Naive thymus-derived CD4-positive, alpha-beta T cell (primary cell): ENCODE measurements around the gene CDH4. TPM values are rescaled to one million over a fixed set of nuclear protein-coding genes. Genes with fewer than 3 reads are reported as not detected.

Source experiments
- ATAC-seq: fragments of 150-1000 bp; cut with Tn5 transposase; 2 replicates; pipeline ENCODE4 v1.10.0; 2021; ENCODE audit warnings: mild to moderate bottlenecking, moderate library complexity
- CTCF ChIA-PET: fragments of 350-600 bp; sonication (Branson Sonifier 250); formaldehyde crosslinking; loops from one replicate; lab custom pipeline; 2021; ENCODE audit warnings: antibody characterized with exemption; lab: Charles Lee
- POLR2A ChIA-PET: fragments of 350-600 bp; sonication (Branson Sonifier 250); formaldehyde crosslinking; loops from one replicate; lab custom pipeline; 2021; ENCODE audit warnings: antibody characterized with exemption, inconsistent platforms; lab: Charles Lee
- DNase-seq, 9 donors: peaks; one replicate each; pipeline versions ENCODE4 v3.0.0 to v3.0.0-alpha.2; 2020 to 2022; ENCODE audit warnings: mixed read lengths in 1 of 9
- H3K27ac ChIP-seq: one replicate; pipeline ENCODE4 v1.7.0; 2013; ENCODE audit warnings: mild to moderate bottlenecking, low read depth, low read length, moderate library complexity
- H3K27me3 ChIP-seq, 2 donors: one replicate each; pipeline ENCODE4 v1.7.0; 2013; ENCODE audit warnings: low read length in 2 of 2, mild to moderate bottlenecking in 2 of 2, moderate library complexity in 2 of 2; ENCODE audit not compliant: control insufficient read depth in 2 of 2, insufficient read depth in 2 of 2
- H3K36me3 ChIP-seq, 3 experiments: 1 replicate in 2 of 3; 2 replicates in 1 of 3; pipeline ENCODE4 v1.7.0; 2013; ENCODE audit warnings: low read length in 3 of 3, mild to moderate bottlenecking in 3 of 3, moderate library complexity in 1 of 3; ENCODE audit not compliant: insufficient read depth in 3 of 3, control insufficient read depth in 2 of 3
- H3K4me1 ChIP-seq, 2 donors: one replicate each; pipeline ENCODE4 v1.7.0; 2013; ENCODE audit warnings: low read length in 2 of 2, mild to moderate bottlenecking in 2 of 2, moderate library complexity in 1 of 2; ENCODE audit not compliant: control insufficient read depth in 2 of 2, insufficient read depth in 2 of 2
- H3K4me3 ChIP-seq: 2 replicates; pipeline ENCODE4 v1.7.0; 2013; ENCODE audit warnings: mild to moderate bottlenecking, low read length
- H3K9me3 ChIP-seq, 3 experiments: 1 replicate in 2 of 3; 2 replicates in 1 of 3; pipeline ENCODE4 v1.7.0; 2013; ENCODE audit warnings: low read length in 3 of 3; ENCODE audit not compliant: control insufficient read depth in 2 of 3
- H3K27ac Mint-ChIP-seq, 9 donors: one replicate each; pipeline ENCODE4 v1.8.0; 2020 to 2022; ENCODE audit warnings: mixed read lengths in 9 of 9, mild to moderate bottlenecking in 8 of 9, moderate library complexity in 5 of 9, inconsistent platforms in 2 of 9
- H3K27me3 Mint-ChIP-seq, 5 donors: one replicate each; pipeline ENCODE4 v1.8.0; 2021 to 2022; ENCODE audit warnings: mixed read lengths in 5 of 5, mild to moderate bottlenecking in 1 of 5
- H3K36me3 Mint-ChIP-seq, 5 donors: one replicate each; pipeline ENCODE4 v1.8.0; 2020 to 2022; ENCODE audit warnings: mixed read lengths in 5 of 5, mild to moderate bottlenecking in 3 of 5, inconsistent platforms in 1 of 5
- H3K4me1 Mint-ChIP-seq, 7 donors: one replicate each; pipeline ENCODE4 v1.8.0; 2020 to 2022; ENCODE audit warnings: mixed read lengths in 7 of 7, mild to moderate bottlenecking in 3 of 7, inconsistent platforms in 1 of 7
- H3K4me3 Mint-ChIP-seq, 10 donors: one replicate each; pipeline ENCODE4 v1.8.0; 2020 to 2022; ENCODE audit warnings: mild to moderate bottlenecking in 10 of 10, mixed read lengths in 10 of 10, moderate library complexity in 6 of 10, inconsistent platforms in 2 of 10
- H3K9me3 Mint-ChIP-seq, 11 donors: one replicate each; pipeline ENCODE4 v1.8.0; 2020 to 2022; ENCODE audit warnings: mixed read lengths in 11 of 11, mild to moderate bottlenecking in 4 of 11, inconsistent platforms in 1 of 11, moderate library complexity in 1 of 11
- intact Hi-C, 2 donors: fragments of 100-400 bp; cut with micrococcal nuclease; formaldehyde crosslinking; loops; one replicate each; pipeline ENCODE4 v1.15.1; 2023
- polyA plus RNA-seq, 2 donors: library from polyadenylated mRNA; unstranded; fragments of 300-500 nt; fragmentation: Illumina TruSeq; gene quantifications; one replicate each; pipeline ENCODE4 v1.2.3, GENCODE V29; 2021
- total RNA-seq, 6 experiments: library from RNA in 5 of 6; stranded (reverse) in 5 of 6; gene quantifications; 1 replicate in 5 of 6; 2 replicates in 1 of 6; pipeline ENCODE4 v1.2.3 and lab custom pipeline; 2021 to 2026

CDH4 gene
- total and polyA plus RNA-seq, 7 experiments from 2014 or later = 0.05 to 0.43 (median 0.14) TPM; not detected in 1

DNA sequence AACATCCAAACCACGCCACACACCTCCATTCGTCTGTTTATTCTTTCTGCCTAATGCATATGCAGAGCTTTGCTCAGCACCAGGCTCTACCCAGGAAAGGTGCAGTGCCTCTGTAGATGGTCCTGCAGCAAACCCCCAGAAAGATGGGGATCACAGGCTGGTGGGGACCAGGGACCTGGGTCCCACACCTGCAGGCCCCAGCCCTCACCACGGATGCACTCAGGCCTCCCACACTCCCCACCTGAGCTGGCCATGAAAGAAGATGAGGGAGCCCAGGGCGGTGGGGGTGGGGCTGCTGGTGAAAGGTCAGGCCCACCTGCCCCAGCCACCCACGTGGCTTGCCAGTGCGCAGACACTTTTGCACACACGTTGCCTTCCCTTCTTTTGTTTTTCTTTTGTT lies 595.9 kb downstream of the CDH4 start:
- no peaks in the 10 kb centered on the region for H3K9me3 ChIP-seq
- intact Hi-C loops = no loop called here
- no peaks in the 10 kb centered on the region for H3K4me1 Mint-ChIP-seq
- H3K36me3 ChIP-seq = no peaks in the 10 kb centered on the region
- H3K36me3 Mint-ChIP-seq = no peaks in the 10 kb centered on the region
- no peak overlapping the region for H3K4me3 Mint-ChIP-seq
- no peak overlapping the region for H3K27ac ChIP-seq
- CTCF ChIA-PET = no interaction called here
- H3K9me3 Mint-ChIP-seq = peaks cover 0 to 2% (median 0%) of the 10 kb centered on the region in 11 donors
- POLR2A ChIA-PET = no interaction called here
- no peak for ATAC-seq
- H3K27ac Mint-ChIP-seq = no peak overlapping the region
- no peaks in the 10 kb centered on the region for H3K4me1 ChIP-seq
- peaks cover 0 to 5% (median 0%) of the 10 kb centered on the region in 5 donors for H3K27me3 Mint-ChIP-seq
- no peak overlapping the region for H3K4me3 ChIP-seq
- DNase-seq = no peak
- no peaks in the 10 kb centered on the region for H3K27me3 ChIP-seq

GRCh38 chr20:61848851-61849250 lies 596.8 kb downstream of the CDH4 start:
- intact Hi-C loops = no loop called here
- no peak overlapping the region for H3K4me3 ChIP-seq
- POLR2A ChIA-PET = no interaction called here
- Mint-ChIP-seq H3K27me3 (peaks cover 0 to 5% (median 0%) of the 10 kb centered on the region in 5 donors), H3K4me1 (no peaks in the 10 kb centered on the region), H3K27ac (no peak overlapping the region), H3K36me3 (no peaks in the 10 kb centered on the region), H3K4me3 (no peak overlapping the region), H3K9me3 (peaks cover 0 to 2% (median 0%) of the 10 kb centered on the region in 11 donors)
- H3K27ac ChIP-seq = no peak overlapping the region
- CTCF ChIA-PET = no interaction called here
- H3K36me3 ChIP-seq = no peaks in the 10 kb centered on the region
- DNase-seq = no peak
- no peaks in the 10 kb centered on the region for H3K9me3 ChIP-seq
- H3K27me3 ChIP-seq = no peaks in the 10 kb centered on the region
- no peak for ATAC-seq
- H3K4me1 ChIP-seq = no peaks in the 10 kb centered on the region

DNA sequence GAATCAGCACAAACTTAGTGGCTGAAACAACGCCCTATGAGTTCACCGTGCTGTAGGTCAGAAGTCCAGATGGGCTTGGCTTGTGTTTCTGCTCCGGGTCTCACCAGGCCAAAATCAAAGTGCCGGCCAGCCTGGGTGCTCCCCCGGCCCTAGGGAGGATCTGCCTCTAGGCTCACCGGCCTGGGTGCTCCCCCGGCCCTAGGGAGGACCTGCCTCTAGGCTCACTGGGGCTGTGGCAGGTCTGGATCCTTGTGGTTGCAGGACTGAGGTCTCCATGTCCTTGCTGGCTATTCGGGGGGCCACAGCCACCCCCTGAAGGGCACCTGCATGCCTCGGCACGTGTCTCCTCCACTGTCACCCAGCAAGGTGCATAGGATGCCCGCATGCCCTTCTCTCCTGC lies 597.3 kb downstream of the CDH4 start:
- no peak for ATAC-seq
- H3K36me3 Mint-ChIP-seq = no peaks in the 10 kb centered on the region
- Histone ChIP-seq H3K27ac (no peak overlapping the region), H3K36me3 (no peaks in the 10 kb centered on the region), H3K27me3 (no peaks in the 10 kb centered on the region), H3K9me3 (no peaks in the 10 kb centered on the region), H3K4me1 (no peaks in the 10 kb centered on the region), H3K4me3 (no peak overlapping the region)
- peaks cover 0 to 2% (median 0%) of the 10 kb centered on the region in 11 donors for H3K9me3 Mint-ChIP-seq
- DNase-seq = no peak
- ChIA-PET POLR2A (no interaction called here), CTCF (no interaction called here)
- no peak overlapping the region for H3K4me3 Mint-ChIP-seq
- H3K27ac Mint-ChIP-seq = no peak overlapping the region
- peaks cover 0 to 5% (median 0%) of the 10 kb centered on the region in 5 donors for H3K27me3 Mint-ChIP-seq
- H3K4me1 Mint-ChIP-seq = no peaks in the 10 kb centered on the region
- intact Hi-C loops = no loop called here

DNA sequence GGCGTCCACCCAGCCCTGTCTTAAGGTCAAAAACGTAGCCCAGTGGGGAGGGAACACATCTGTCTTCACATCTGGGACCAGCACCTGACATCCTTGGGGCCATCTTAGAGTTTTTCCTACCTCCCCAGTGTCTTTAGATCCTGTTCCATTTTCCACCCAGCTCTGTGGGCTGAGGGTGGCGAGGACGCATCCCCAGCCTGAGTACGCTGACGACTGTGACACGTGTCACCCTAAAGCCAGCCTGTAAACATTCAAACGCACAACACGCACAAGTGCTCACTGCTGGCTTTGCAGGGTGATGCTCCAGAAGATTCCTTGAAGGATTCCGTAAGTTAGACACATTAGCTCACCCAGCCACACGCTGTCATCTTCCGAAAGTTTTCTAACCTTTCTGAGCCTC lies 597.8 kb downstream of the CDH4 start:
- Mint-ChIP-seq H3K27ac (no peak overlapping the region), H3K4me3 (no peak overlapping the region), H3K27me3 (peaks cover 0 to 5% (median 0%) of the 10 kb centered on the region in 5 donors), H3K36me3 (no peaks in the 10 kb centered on the region), H3K4me1 (no peaks in the 10 kb centered on the region), H3K9me3 (peaks cover 0 to 2% (median 0%) of the 10 kb centered on the region in 11 donors)
- Histone ChIP-seq H3K9me3 (no peaks in the 10 kb centered on the region), H3K27ac (no peak overlapping the region), H3K27me3 (no peaks in the 10 kb centered on the region), H3K4me1 (no peaks in the 10 kb centered on the region), H3K36me3 (no peaks in the 10 kb centered on the region), H3K4me3 (no peak overlapping the region)
- no peak for ATAC-seq
- CTCF ChIA-PET = no interaction called here
- POLR2A ChIA-PET = no interaction called here
- no peak for DNase-seq
- intact Hi-C loops = no loop called here

GRCh38 chr20:61850457-61850856 lies 598.4 kb downstream of the CDH4 start:
- peaks cover 0 to 2% (median 0%) of the 10 kb centered on the region in 11 donors for H3K9me3 Mint-ChIP-seq
- POLR2A ChIA-PET = no interaction called here
- CTCF ChIA-PET = no interaction called here
- no peak overlapping the region for H3K4me3 Mint-ChIP-seq
- H3K9me3 ChIP-seq = no peaks in the 10 kb centered on the region
- peaks cover 0 to 5% (median 0%) of the 10 kb centered on the region in 5 donors for H3K27me3 Mint-ChIP-seq
- DNase-seq (no peak), ATAC-seq (no peak)
- H3K4me1 Mint-ChIP-seq = no peaks in the 10 kb centered on the region
- no peak overlapping the region for H3K4me3 ChIP-seq
- no peak overlapping the region for H3K27ac Mint-ChIP-seq
- H3K27ac ChIP-seq = no peak overlapping the region
- intact Hi-C loops = no loop called here
- H3K4me1 ChIP-seq = no peaks in the 10 kb centered on the region
- no peaks in the 10 kb centered on the region for H3K36me3 ChIP-seq
- H3K36me3 Mint-ChIP-seq = no peaks in the 10 kb centered on the region
- H3K27me3 ChIP-seq = no peaks in the 10 kb centered on the region

DNA sequence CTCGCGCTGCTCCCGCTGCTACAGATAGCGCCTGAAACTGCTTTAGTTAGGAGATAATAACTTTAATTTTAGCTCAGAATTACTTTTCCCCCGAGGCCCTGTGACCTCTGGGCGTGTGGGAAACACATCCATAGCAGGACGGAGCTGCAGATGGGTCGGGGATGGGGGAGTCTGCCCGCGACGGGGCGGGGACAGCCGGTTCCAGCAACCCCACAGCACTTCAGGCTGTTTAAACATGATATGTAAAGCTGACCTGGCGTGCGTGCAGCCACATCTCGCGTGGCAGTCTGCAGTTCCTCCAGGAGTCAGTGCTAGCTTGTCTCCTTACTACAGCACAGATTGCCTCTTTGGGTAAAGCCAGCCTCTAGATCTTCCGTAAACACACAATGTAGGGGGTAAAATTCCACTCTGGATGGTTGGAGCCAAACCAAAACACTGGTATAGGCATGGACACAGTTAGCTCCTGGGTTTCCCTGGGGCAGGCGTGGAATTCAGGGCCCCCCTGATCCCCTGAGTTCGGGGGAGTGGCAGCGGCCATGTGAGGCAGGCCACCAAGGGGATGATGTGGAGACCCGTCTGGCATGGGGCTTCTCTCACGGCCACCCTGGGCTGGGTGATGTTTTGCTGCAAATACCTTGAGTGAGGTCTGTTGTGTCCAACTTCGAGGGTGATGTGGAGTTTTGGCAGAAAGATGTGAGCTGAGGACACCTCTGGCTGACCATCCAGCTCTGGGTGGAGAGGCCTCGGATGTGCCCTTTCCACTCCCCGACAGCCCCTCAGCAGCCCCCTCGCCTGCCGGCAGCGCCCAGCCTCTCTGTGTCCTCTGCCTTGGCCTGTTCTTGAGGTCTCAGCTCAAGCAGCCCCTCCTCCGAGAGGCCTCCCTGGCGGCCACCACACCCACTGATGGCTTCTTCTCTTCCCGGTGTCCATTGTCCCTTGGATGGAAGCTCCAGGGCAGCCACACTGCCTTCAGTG lies 599.2 kb downstream of the CDH4 start:
- H3K27ac Mint-ChIP-seq = no peak overlapping the region
- no peaks in the 10 kb centered on the region for H3K9me3 ChIP-seq
- CTCF ChIA-PET = interaction anchor here (0.6 kb wide), 1 partner anchor 190 kb away, joined by 3 read pairs; no protein-coding TSS in a partner anchor

More for the DNA sequence above, 599.2 kb downstream of the CDH4 start:
- peaks cover 0 to 5% (median 0%) of the 10 kb centered on the region in 5 donors for H3K27me3 Mint-ChIP-seq
- Histone ChIP-seq H3K4me3 (no peak overlapping the region), H3K27ac (no peak overlapping the region), H3K27me3 (no peaks in the 10 kb centered on the region), H3K4me1 (no peaks in the 10 kb centered on the region), H3K36me3 (no peaks in the 10 kb centered on the region)
- DNase-seq = no peak
- intact Hi-C loops = no loop called here
- ATAC-seq = no peak
- H3K4me3 Mint-ChIP-seq = no peak overlapping the region
- no peaks in the 10 kb centered on the region for H3K4me1 Mint-ChIP-seq
- POLR2A ChIA-PET = no interaction called here
- H3K9me3 Mint-ChIP-seq = peaks cover 0 to 4% (median 0%) of the 10 kb centered on the region in 11 donors
- H3K36me3 Mint-ChIP-seq = no peaks in the 10 kb centered on the region
